GM12801 (cell line): ENCODE results near the gene STK33.

Experiments used
- CTCF ChIP-seq: IDR thresholded peaks from one replicate; pipeline ENCODE4 v1.5.1; 2011; ENCODE audit warnings: control low read depth; ENCODE audit not compliant: insufficient read length; ENCODE audit errors: extremely low read depth

STK33 gene

GRCh38 chr11:8381343-8381742 lies 212.7 kb downstream of the STK33 start:
- no peak for TF ChIP-seq CTCF

DNA sequence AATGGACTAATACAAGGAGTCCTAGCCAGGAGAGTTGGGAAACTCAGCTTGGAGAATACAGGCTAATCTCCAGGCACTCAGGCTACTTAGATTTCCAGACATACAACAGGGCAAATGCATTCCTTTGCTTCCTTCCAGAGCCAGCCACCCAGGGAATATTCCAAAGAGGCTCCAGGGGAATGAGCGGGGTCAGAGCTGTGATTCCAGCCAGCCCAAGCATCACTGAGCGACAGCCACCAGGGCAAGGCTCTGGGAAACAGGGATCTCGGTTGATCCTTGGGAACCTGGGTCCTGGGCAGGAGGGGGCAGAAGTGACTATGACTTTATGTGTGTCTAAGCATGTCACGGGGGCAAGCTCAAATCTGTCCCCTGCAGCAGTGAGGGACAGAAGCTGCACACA lies 218.1 kb downstream of the STK33 start:
- no peak for TF ChIP-seq CTCF

DNA sequence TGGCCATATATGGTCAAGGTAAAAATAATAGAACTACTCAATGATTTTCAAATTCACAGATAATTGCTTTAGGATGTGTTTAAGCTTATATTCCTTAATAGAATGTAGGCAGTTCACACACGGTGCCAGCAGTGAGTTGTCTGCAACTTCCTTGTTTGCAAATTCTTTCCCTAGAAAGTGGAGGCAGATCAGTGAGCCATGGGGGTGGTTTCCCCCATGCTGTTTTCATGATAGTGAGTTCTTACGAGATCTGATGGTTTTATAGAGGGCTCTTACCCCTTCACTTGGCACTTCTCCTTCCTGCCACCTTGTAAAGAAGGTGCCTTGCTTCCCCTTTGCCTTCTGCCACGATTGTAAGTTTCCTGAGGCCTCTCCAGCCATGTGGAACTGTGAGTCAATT lies 218.6 kb downstream of the STK33 start:
- no peak for TF ChIP-seq CTCF

GRCh38 chr11:8374716-8375115 lies 219.3 kb downstream of the STK33 start:
- TF ChIP-seq CTCF = no peak

- no peak for TF ChIP-seq CTCF
These were observed 220.3 kb downstream of the STK33 start for GRCh38 chr11:8373519-8374432.

- TF ChIP-seq CTCF = no peak
These were observed 221.2 kb downstream of the STK33 start for GRCh38 chr11:8372641-8373381.

DNA sequence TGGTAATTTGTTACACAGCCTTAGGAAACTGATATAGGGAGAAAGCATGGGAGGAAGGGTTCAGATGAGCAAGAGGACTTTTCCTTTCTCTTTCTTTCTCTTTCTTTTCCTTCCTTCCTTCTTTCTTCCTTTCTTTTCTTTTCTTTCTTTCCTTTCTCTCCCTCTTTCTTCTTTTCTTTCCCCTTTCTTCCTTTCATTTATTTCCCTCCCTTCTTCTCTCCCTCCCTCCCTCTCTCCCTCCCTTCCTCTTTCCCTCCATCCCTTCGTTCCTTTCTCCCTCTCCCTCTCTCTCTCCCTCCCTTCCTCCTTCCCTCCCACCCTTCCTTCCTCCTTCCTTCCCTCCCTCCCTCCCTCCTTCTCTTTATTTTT lies 222.5 kb downstream of the STK33 start:
- TF ChIP-seq CTCF = no peak
